HepG2 (cell line): ENCODE measurements around the gene CSNK2B. TPM values are rescaled to one million over a fixed set of nuclear protein-coding genes. Genes with fewer than 3 reads are reported as not detected.

Source experiments
- FOXC1 ChIP-seq: sonication (generic); formaldehyde crosslinking; IDR thresholded peaks from 2 replicates; pipeline ENCODE4 v1.8.0; 2022; ENCODE audit warnings: mild to moderate bottlenecking, missing genetic modification reagents, borderline replicate concordance
- FOXM1 ChIP-seq: sonication (generic); formaldehyde crosslinking; IDR thresholded peaks from 2 replicates; pipeline ENCODE4 v1.5.0; 2020; ENCODE audit warnings: missing genetic modification reagents
- GLI4 ChIP-seq: sonication (generic); formaldehyde crosslinking; IDR thresholded peaks from 2 replicates; pipeline ENCODE4 v1.5.1; 2020; ENCODE audit warnings: missing genetic modification reagents, mild to moderate bottlenecking, moderate library complexity, borderline replicate concordance
- HNRNPUL1 ChIP-seq: fragments of 200-400 bp; formaldehyde crosslinking; IDR thresholded peaks from 2 replicates; pipeline ENCODE4 v1.6.1; 2017; ENCODE audit warnings: low read depth, mild to moderate bottlenecking, low read length, moderate library complexity
- JUN ChIP-seq: sonication (generic); formaldehyde crosslinking; IDR thresholded peaks from 2 replicates; pipeline ENCODE4 v1.4.0; 2020; ENCODE audit warnings: mild to moderate bottlenecking, missing genetic modification reagents
- NKX3-1 ChIP-seq: sonication (generic); formaldehyde crosslinking; IDR thresholded peaks from 2 replicates; pipeline ENCODE4 v1.5.0; 2020; ENCODE audit warnings: missing genetic modification reagents
- NR1H2 ChIP-seq: sonication (generic); formaldehyde crosslinking; IDR thresholded peaks from 2 replicates; pipeline ENCODE4 v1.8.1; 2022; ENCODE audit warnings: low read depth, missing genetic modification reagents, borderline replicate concordance
- NR2C2 ChIP-seq: sonication (generic); formaldehyde crosslinking; IDR thresholded peaks from 2 replicates; pipeline ENCODE4 v1.4.0; 2020; ENCODE audit warnings: missing genetic modification reagents, mild to moderate bottlenecking, moderate library complexity, borderline replicate concordance
- NR3C1 ChIP-seq: sonication (generic); formaldehyde crosslinking; IDR thresholded peaks from 2 replicates; pipeline ENCODE4 v1.4.0; 2020; ENCODE audit warnings: missing genetic modification reagents
- SKI ChIP-seq: fragments of 450-650 bp; IDR thresholded peaks from one replicate; pipeline ENCODE4 v1.6.1; 2018; ENCODE audit warnings: mild to moderate bottlenecking; ENCODE audit not compliant: partially characterized antibody
- SPEN ChIP-seq: sonication (generic); formaldehyde crosslinking; IDR thresholded peaks from 2 replicates; pipeline ENCODE4 v1.5.1; 2020; ENCODE audit warnings: low read depth, mild to moderate bottlenecking, missing genetic modification reagents
- ZBTB44 ChIP-seq: sonication (generic); formaldehyde crosslinking; IDR thresholded peaks from 2 replicates; pipeline ENCODE4 v1.4.0; 2020; ENCODE audit warnings: missing genetic modification reagents
- ZNF326 ChIP-seq: sonication (generic); formaldehyde crosslinking; IDR thresholded peaks from 2 replicates; pipeline ENCODE4 v1.4.0; 2020; ENCODE audit warnings: missing genetic modification reagents, borderline replicate concordance
- ZNF335 ChIP-seq: sonication (generic); formaldehyde crosslinking; IDR thresholded peaks from 2 replicates; pipeline ENCODE4 v1.4.0; 2020; ENCODE audit warnings: missing genetic modification reagents
- ZNF510 ChIP-seq: sonication (generic); formaldehyde crosslinking; IDR thresholded peaks from 2 replicates; pipeline ENCODE4 v1.4.0; 2020; ENCODE audit warnings: low read depth, mild to moderate bottlenecking, missing genetic modification reagents
- ZNF570 ChIP-seq: sonication (generic); formaldehyde crosslinking; IDR thresholded peaks from 2 replicates; pipeline ENCODE4 v1.4.0; 2020; ENCODE audit warnings: mild to moderate bottlenecking, missing genetic modification reagents, borderline replicate concordance
- ZNF598 ChIP-seq: sonication (generic); formaldehyde crosslinking; IDR thresholded peaks from 2 replicates; pipeline ENCODE4 v1.5.1; 2020; ENCODE audit warnings: mild to moderate bottlenecking, missing genetic modification reagents, borderline replicate concordance
- ZNF616 ChIP-seq: sonication (generic); formaldehyde crosslinking; IDR thresholded peaks from 2 replicates; pipeline ENCODE4 v1.5.0; 2020; ENCODE audit warnings: low read depth, mild to moderate bottlenecking, missing genetic modification reagents
- ZNF790 ChIP-seq: sonication (generic); formaldehyde crosslinking; IDR thresholded peaks from 2 replicates; pipeline ENCODE4 v1.8.0; 2022; ENCODE audit warnings: missing genetic modification reagents, mild to moderate bottlenecking, borderline replicate concordance
- ZNF878 ChIP-seq: sonication (generic); formaldehyde crosslinking; IDR thresholded peaks from 2 replicates; pipeline ENCODE4 v1.8.1; 2023; ENCODE audit warnings: mild to moderate bottlenecking, missing genetic modification reagents, moderate library complexity
- polyA plus RNA-seq, 8 experiments: library from polyadenylated mRNA; depleted of rRNA in 3 of 8; stranded (reverse) in 7 of 8; unstranded in 1 of 8; fragments of >200 nt; fragmentation: Illumina TruSeq in 4 of 8; extraction: Trizol in 4 of 8; gene quantifications; 2 replicates each; pipeline versions ENCODE4 v1.2.1 to v1.2.3, GENCODE V29; 2011 to 2016; ENCODE audit warnings: low read depth in 4 of 8, missing spikeins in 1 of 8, mixed read lengths in 1 of 8; ENCODE audit not compliant: insufficient read depth in 1 of 8
- total RNA-seq, 5 experiments: library from RNA; depleted of rRNA; stranded (reverse); fragments of >200 nt; fragmentation: Illumina TruSeq; extraction: Trizol; gene quantifications; 2 replicates each; pipeline ENCODE4 v1.2.3, GENCODE V29; 2016; ENCODE audit warnings: low read depth in 1 of 5
- TF ChIP-seq, protein P1 (sequence below): sonication (generic); formaldehyde crosslinking; conservative IDR thresholded peaks from 2 replicates; pipeline ENCODE4 v1.8.1; 2023; ENCODE audit warnings: missing genetic modification reagents
- TF ChIP-seq, protein P2 (sequence below): sonication (generic); formaldehyde crosslinking; IDR thresholded peaks from 2 replicates; pipeline ENCODE4 v1.5.0; 2020; ENCODE audit warnings: mild to moderate bottlenecking, missing genetic modification reagents, borderline replicate concordance

CSNK2B gene
- total and polyA plus RNA-seq, 2 of the 13 experiments (the other 11 are each of a cell fraction or from before 2014, with no cell fraction given) = 111 to 296 TPM

GRCh38 chr6:31642798-31643570, 22.9 kb upstream of the CSNK2B start (continued):
- TF ChIP-seq NR3C1 (CRISPR knock-in tag) = no peak
- TF ChIP-seq ZNF570 = no peak
- TF ChIP-seq GLI4 (CRISPR knock-in tag) = no peak
- TF ChIP-seq HNRNPUL1 = no peak
- TF ChIP-seq FOXM1 (CRISPR knock-in tag) = no peak
- no peak for TF ChIP-seq ZBTB44
- no peak for TF ChIP-seq ZNF598 (CRISPR knock-in tag)
- TF ChIP-seq, protein P1, sequence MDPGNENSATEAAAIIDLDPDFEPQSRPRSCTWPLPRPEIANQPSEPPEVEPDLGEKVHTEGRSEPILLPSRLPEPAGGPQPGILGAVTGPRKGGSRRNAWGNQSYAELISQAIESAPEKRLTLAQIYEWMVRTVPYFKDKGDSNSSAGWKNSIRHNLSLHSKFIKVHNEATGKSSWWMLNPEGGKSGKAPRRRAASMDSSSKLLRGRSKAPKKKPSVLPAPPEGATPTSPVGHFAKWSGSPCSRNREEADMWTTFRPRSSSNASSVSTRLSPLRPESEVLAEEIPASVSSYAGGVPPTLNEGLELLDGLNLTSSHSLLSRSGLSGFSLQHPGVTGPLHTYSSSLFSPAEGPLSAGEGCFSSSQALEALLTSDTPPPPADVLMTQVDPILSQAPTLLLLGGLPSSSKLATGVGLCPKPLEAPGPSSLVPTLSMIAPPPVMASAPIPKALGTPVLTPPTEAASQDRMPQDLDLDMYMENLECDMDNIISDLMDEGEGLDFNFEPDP (CRISPR knock-in tag) = no peak
- TF ChIP-seq NKX3-1 (CRISPR knock-in tag) = no peak
- no peak for TF ChIP-seq ZNF326 (CRISPR knock-in tag)
- TF ChIP-seq ZNF510 (CRISPR knock-in tag) = no peak
- no peak for TF ChIP-seq JUN (CRISPR knock-in tag)
- peak; percentile 68; the same call in 1 of the 2 replicates for TF ChIP-seq ZNF335
- no peak for TF ChIP-seq ZNF790 (CRISPR knock-in tag)
- peak; percentile 45 for TF ChIP-seq SKI
- TF ChIP-seq ZNF616 = no peak
- TF ChIP-seq SPEN (CRISPR knock-in tag) = no peak; the same call in 1 of the 2 replicates
- TF ChIP-seq, protein P2, sequence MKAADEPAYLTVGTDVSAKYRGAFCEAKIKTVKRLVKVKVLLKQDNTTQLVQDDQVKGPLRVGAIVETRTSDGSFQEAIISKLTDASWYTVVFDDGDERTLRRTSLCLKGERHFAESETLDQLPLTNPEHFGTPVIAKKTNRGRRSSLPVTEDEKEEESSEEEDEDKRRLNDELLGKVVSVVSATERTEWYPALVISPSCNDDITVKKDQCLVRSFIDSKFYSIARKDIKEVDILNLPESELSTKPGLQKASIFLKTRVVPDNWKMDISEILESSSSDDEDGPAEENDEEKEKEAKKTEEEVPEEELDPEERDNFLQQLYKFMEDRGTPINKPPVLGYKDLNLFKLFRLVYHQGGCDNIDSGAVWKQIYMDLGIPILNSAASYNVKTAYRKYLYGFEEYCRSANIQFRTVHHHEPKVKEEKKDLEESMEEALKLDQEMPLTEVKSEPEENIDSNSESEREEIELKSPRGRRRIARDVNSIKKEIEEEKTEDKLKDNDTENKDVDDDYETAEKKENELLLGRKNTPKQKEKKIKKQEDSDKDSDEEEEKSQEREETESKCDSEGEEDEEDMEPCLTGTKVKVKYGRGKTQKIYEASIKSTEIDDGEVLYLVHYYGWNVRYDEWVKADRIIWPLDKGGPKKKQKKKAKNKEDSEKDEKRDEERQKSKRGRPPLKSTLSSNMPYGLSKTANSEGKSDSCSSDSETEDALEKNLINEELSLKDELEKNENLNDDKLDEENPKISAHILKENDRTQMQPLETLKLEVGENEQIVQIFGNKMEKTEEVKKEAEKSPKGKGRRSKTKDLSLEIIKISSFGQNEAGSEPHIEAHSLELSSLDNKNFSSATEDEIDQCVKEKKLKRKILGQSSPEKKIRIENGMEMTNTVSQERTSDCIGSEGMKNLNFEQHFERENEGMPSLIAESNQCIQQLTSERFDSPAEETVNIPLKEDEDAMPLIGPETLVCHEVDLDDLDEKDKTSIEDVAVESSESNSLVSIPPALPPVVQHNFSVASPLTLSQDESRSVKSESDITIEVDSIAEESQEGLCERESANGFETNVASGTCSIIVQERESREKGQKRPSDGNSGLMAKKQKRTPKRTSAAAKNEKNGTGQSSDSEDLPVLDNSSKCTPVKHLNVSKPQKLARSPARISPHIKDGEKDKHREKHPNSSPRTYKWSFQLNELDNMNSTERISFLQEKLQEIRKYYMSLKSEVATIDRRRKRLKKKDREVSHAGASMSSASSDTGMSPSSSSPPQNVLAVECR = no peak
- no peak for TF ChIP-seq ZNF878 (CRISPR knock-in tag)
- peak; percentile 17; the same call in 1 of the 2 replicates for TF ChIP-seq NR2C2 (CRISPR knock-in tag)
- TF ChIP-seq NR1H2 (CRISPR knock-in tag) = no peak
- TF ChIP-seq FOXC1 (CRISPR knock-in tag) = no peak
